GM13976 (cell line): ENCODE data around the gene UTS2B.

Experiments used
- DNase-seq: peaks from one replicate; pipeline ENCODE4 v3.0.0; 2012; ENCODE audit warnings: low spot score
- in situ Hi-C: fragments of 300-500 bp; cut with MboI; formaldehyde crosslinking; loops from one replicate; pipeline ENCODE4 v1.12.0; 2022; ENCODE audit warnings: low sequenced_read_pairs, mixed read lengths, inconsistent platforms; ENCODE audit not compliant: unreplicated experiment
- TF ChIP-seq, protein P1 (sequence below): IDR thresholded peaks from 2 replicates; pipeline ENCODE4 v1.5.1; 2012; ENCODE audit warnings: borderline replicate concordance, mild to moderate bottlenecking; ENCODE audit not compliant: insufficient read depth; ENCODE audit errors: extremely low read depth, missing control alignments, control extremely low read depth

The UTS2B gene

DNA sequence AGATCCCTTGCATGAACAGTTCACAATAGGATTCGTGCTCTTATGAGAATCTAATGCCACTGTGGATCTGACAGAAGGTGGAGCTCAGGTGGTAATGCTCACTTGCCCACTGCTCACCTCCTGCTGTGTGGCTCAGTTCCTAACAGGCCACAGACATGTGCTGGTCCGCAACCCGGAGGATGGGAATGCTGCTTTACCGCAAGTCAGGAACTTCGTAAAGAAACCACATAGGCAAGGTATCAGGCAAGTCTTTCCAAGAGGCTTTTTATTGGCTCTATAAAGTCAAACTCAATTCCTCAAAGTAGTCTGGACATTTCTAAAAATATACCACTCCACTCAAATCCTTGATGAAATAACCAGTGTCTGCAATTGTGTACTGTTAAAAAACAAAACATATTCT is 75.2 kb downstream of the UTS2B start:
- TF ChIP-seq, protein P1, sequence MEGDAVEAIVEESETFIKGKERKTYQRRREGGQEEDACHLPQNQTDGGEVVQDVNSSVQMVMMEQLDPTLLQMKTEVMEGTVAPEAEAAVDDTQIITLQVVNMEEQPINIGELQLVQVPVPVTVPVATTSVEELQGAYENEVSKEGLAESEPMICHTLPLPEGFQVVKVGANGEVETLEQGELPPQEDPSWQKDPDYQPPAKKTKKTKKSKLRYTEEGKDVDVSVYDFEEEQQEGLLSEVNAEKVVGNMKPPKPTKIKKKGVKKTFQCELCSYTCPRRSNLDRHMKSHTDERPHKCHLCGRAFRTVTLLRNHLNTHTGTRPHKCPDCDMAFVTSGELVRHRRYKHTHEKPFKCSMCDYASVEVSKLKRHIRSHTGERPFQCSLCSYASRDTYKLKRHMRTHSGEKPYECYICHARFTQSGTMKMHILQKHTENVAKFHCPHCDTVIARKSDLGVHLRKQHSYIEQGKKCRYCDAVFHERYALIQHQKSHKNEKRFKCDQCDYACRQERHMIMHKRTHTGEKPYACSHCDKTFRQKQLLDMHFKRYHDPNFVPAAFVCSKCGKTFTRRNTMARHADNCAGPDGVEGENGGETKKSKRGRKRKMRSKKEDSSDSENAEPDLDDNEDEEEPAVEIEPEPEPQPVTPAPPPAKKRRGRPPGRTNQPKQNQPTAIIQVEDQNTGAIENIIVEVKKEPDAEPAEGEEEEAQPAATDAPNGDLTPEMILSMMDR = no peak
- DNase-seq = no peak
- in situ Hi-C loops = no loop called here

DNA sequence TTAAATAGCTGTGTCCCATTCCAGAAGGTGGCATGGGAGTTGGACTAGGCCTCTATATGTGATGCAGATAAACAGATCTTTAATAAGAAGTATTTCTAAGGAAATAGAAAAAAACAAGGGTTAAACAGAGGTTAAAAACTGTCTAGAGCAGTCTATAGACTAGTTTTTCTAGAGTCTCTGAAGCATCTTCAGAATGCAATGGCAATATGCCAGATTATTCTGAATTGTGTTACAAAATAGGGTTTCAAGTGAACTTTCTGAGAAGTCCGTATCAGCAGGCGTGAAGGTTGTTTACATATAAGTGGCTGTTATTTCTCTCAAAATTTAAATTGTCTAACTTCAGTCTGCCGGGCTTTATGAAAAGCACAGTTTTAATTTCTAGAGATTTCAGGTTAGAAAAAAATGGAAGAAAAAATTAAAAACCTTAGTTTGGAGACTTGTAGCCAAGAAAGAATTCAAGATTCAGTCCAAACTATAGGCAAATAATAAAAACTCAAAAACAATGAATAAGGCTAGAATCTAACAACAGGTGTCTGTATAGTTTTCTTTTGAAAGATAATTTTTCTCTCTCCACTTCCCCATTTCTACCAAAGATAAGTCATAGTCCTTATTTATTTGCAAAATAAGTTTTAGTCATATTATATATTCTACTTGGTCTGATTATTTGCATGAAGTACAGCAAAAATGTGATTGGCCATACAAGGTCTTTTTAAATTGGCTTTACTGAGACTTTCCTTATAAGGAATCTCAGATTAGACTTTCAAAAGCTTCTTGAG is 76.0 kb downstream of the UTS2B start:
- in situ Hi-C loops = no loop called here
- TF ChIP-seq, protein P1 = no peak
- DNase-seq = no peak

DNA sequence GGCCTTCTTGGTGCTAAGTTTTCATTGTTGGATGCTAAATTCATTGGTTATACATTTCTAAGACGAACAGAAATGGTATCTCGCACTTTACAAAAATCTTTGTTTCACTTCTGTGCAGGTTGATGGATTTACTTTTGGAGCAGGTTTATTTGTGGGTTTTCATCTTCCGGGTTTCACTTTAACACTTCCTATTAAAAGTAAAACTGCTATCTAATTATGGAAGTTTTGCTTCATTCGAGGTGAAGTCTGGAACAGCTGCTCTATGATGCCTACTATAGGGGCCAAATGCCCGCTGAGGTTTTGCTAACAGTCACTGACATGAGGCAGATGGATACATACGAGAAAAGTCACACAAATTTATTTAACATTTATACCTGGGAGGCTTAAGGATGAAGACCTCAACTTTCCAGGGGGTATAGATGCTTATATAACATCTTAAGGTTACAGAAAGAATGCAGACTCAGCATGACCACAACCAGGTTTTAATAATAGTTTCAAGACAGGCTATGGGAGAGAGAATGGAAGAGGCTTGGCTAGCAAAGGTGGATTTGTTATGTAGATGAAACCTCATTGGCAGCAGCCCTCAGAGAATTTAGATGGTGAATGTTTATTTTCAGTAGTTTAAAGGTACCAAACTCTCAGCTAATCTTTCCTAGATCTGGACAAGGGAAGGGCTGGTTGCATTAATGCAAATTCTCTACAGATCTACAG is 77.1 kb downstream of the UTS2B start:
- TF ChIP-seq, protein P1 = no peak
- in situ Hi-C loops = no loop called here
- DNase-seq = no peak

DNA sequence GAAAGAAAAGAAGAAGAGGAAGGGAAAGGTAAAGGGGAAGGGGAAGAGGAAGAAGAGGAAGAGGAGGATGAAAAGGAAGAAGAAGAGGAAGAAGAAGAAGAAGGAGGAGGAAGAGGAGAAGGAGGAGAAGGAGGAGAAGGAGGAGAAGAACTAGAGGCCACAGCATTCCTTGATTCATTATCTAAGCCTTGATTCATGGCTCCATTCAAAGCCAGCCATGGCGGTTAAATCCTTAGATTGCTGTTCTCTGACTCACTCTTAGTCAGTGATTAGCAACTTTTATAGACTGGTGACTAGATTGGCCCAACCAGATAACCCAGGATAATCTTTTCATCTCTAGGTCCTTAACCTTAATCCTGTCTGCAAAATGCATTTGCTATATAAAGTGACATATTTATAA is 83.7 kb downstream of the UTS2B start:
- in situ Hi-C loops = loop anchor here (5.0 to 10.0 kb wide), 2 partner anchors 46 to 88 kb away; partner anchors contain the start of gene UTS2B
- TF ChIP-seq, protein P1 = no peak
- DNase-seq = no peak

DNA sequence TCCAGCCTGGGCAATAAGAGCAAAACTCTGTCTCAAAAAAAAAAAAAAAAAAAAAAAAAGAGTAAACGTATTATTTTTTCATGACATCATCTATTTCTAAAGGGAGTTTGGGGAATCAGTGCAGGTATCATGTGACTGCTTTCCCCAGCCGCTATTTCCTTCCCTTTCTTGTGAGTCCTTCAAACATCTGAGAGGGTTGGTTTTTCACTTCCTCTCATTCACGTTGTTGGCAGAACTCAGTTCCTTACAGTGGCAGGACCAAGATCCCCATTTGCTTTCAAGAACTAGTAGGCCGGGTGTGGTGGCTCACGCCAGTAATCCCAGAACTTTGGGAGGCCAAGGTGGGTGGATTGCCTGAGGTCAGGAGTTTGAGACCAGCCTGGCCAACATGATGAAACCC is 84.3 kb downstream of the UTS2B start:
- in situ Hi-C loops = loop anchor here (5.0 to 10.0 kb wide), 2 partner anchors 46 to 89 kb away; partner anchors contain the start of gene UTS2B

DNA sequence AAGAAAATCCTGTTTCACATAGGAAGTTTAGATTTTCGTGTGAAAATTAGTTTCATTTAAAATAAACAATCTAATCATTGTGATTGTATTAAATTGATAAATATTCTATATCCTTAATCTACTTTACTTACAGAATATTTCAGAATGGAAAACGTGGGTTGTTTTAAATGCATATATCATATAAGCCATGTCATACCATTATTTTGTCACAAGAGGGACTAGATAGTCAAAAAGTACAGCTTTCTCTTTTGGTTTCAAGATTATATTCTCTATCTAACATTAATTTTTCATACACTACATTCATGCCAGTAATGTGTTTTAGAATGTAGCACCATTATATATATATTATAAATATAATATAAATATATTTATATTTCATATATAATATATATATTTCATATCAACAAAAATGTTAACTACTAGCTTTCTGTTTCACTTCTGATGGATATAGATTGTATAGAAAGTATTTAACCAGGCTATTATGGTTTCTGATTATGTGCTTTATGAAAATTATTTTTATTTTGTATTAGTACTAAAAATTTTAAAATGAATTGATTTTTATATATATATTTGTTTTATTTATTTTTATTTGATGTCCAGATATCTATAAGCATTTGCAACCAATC is 86.0 kb downstream of the UTS2B start:
- in situ Hi-C loops = loop anchor here (10.0 kb wide), 1 partner anchor 90 kb away; the partner anchor contains the start of gene UTS2B
- DNase-seq = peak; percentile 34
- TF ChIP-seq, protein P1 = peak; percentile 11

More for the DNA sequence above, 84.3 kb downstream of the UTS2B start:
- DNase-seq = peak; percentile 21
